GM23338 (cell line): ENCODE results near the gene CACNA2D3. TPM values are rescaled to one million over a fixed set of nuclear protein-coding genes. Genes with fewer than 3 reads are reported as not detected.

Experiments used
- ATAC-seq: fragments of 200-7000 bp; cut with Tn5 transposase; 3 replicates; pipeline ENCODE4 v1.9.1; 2020
- DNase-seq: peaks from one replicate; pipeline ENCODE4 v3.0.0-alpha.2; 2015; ENCODE audit warnings: low spot score
- H2AFZ ChIP-seq: fragments of 200-600 bp; sonication (generic); 2 replicates; pipeline ENCODE4 v1.8.0; 2016; ENCODE audit warnings: antibody characterized with exemption, mild to moderate bottlenecking, moderate library complexity
- H3F3A ChIP-seq: fragments of 200-600 bp; sonication (generic); replicated peaks from 2 replicates; pipeline ENCODE4 v1.8.0; 2017; ENCODE audit warnings: antibody characterized with exemption, mixed run types, low read depth
- H3K27ac ChIP-seq: fragments of 200-600 bp; sonication (generic); 2 replicates; pipeline ENCODE4 v1.6.1; 2016; ENCODE audit warnings: low read depth
- H3K27me3 ChIP-seq: fragments of 200-600 bp; sonication (generic); 2 replicates; pipeline ENCODE4 v1.8.0; 2016; ENCODE audit warnings: mild to moderate bottlenecking, mixed run types, moderate library complexity; ENCODE audit not compliant: insufficient read depth
- H3K36me3 ChIP-seq: fragments of 200-600 bp; sonication (generic); 2 replicates; pipeline ENCODE4 v1.8.0; 2016; ENCODE audit warnings: mild to moderate bottlenecking; ENCODE audit not compliant: insufficient read depth
- H3K4me1 ChIP-seq: fragments of 200-600 bp; sonication (generic); 2 replicates; pipeline ENCODE4 v1.8.0; 2016; ENCODE audit warnings: mild to moderate bottlenecking, moderate library complexity; ENCODE audit not compliant: insufficient read depth
- H3K4me2 ChIP-seq: fragments of 200-600 bp; sonication (generic); 2 replicates; pipeline ENCODE4 v1.7.1; 2017; ENCODE audit warnings: mixed run types
- H3K4me3 ChIP-seq: fragments of 200-600 bp; sonication (generic); 2 replicates; pipeline ENCODE4 v1.6.1; 2016; ENCODE audit warnings: mixed run types
- H3K79me2 ChIP-seq: fragments of 200-600 bp; sonication (generic); replicated peaks from 2 replicates; pipeline ENCODE4 v1.8.0; 2017; ENCODE audit warnings: mild to moderate bottlenecking; ENCODE audit not compliant: insufficient read depth
- H3K9me2 ChIP-seq: fragments of 200-600 bp; sonication (generic); 2 replicates; pipeline ENCODE4 v1.8.0; 2017; ENCODE audit not compliant: insufficient read depth
- H4K20me1 ChIP-seq: fragments of 200-600 bp; sonication (generic); replicated peaks from 2 replicates; pipeline ENCODE4 v1.8.0; 2017; ENCODE audit warnings: mild to moderate bottlenecking; ENCODE audit not compliant: insufficient read depth
- H3K27ac Mint-ChIP-seq: 2 replicates; pipeline ENCODE4 v1.8.0; 2020; ENCODE audit warnings: inconsistent platforms, mild to moderate bottlenecking, moderate library complexity, mixed read lengths
- H3K27me3 Mint-ChIP-seq: 3 replicates; pipeline ENCODE4 v1.8.0; 2022; ENCODE audit warnings: low read depth, mild to moderate bottlenecking, moderate library complexity, mixed read lengths, inconsistent platforms; ENCODE audit not compliant: insufficient read depth, poor library complexity
- H3K36me3 Mint-ChIP-seq: 3 replicates; pipeline ENCODE4 v1.8.0; 2021; ENCODE audit warnings: low read depth, mild to moderate bottlenecking, inconsistent platforms, moderate library complexity, mixed read lengths
- H3K4me1 Mint-ChIP-seq: 3 replicates; pipeline ENCODE4 v1.8.0; 2020; ENCODE audit warnings: mild to moderate bottlenecking, inconsistent platforms, mixed read lengths
- H3K4me3 Mint-ChIP-seq: 3 replicates; pipeline ENCODE4 v1.8.0; 2021; ENCODE audit warnings: moderate library complexity, mild to moderate bottlenecking, inconsistent platforms, mixed read lengths
- H3K9me3 Mint-ChIP-seq: 3 replicates; pipeline ENCODE4 v1.8.0; 2020; ENCODE audit warnings: moderate library complexity, mild to moderate bottlenecking, inconsistent platforms, mixed read lengths
- CREB1 ChIP-seq: fragments of 250-450 bp; sonication (Bioruptor Pico); IDR thresholded peaks from 2 replicates; pipeline ENCODE4 v1.5.0; 2020; ENCODE audit warnings: low read depth, mild to moderate bottlenecking, moderate library complexity
- EZH2 ChIP-seq: fragments of 200-600 bp; sonication (generic); IDR thresholded peaks from one replicate; pipeline ENCODE4 v1.8.0; 2017; ENCODE audit warnings: antibody characterized with exemption, mild to moderate bottlenecking, low read depth; ENCODE audit not compliant: unreplicated experiment
- EZH2phosphoT487 ChIP-seq: fragments of 200-600 bp; sonication (generic); IDR thresholded peaks from one replicate; pipeline ENCODE4 v1.8.1; 2018; ENCODE audit warnings: antibody characterized with exemption; ENCODE audit not compliant: unreplicated experiment
- JUNB ChIP-seq: IDR thresholded peaks from one replicate; pipeline ENCODE4 v1.6.1; 2016; ENCODE audit warnings: antibody characterized with exemption; ENCODE audit not compliant: unreplicated experiment
- POLR2AphosphoS5 ChIP-seq: IDR thresholded peaks from 2 replicates; pipeline ENCODE4 v1.6.1; 2016; ENCODE audit warnings: antibody characterized with exemption, low read depth
- REST ChIP-seq: IDR thresholded peaks from one replicate; pipeline ENCODE4 v1.6.1; 2018; ENCODE audit warnings: antibody characterized with exemption; ENCODE audit not compliant: unreplicated experiment
- STAT1 ChIP-seq: IDR thresholded peaks from one replicate; pipeline ENCODE4 v1.6.1; 2016; ENCODE audit warnings: antibody characterized with exemption; ENCODE audit not compliant: unreplicated experiment
- ZNF114 ChIP-seq: fragments of 250-450 bp; sonication (Bioruptor Pico); IDR thresholded peaks from 2 replicates; pipeline ENCODE4 v1.5.0; 2020; ENCODE audit warnings: mild to moderate bottlenecking, moderate library complexity
- ZNF331 ChIP-seq: fragments of 250-450 bp; sonication (Bioruptor Pico); IDR thresholded peaks from 2 replicates; pipeline ENCODE4 v1.5.0; 2020; ENCODE audit warnings: low read depth, mild to moderate bottlenecking, moderate library complexity
- polyA plus RNA-seq: library from polyadenylated mRNA; unstranded; fragments of >200 nt; fragmentation: Nextera tagmentation; extraction: Ambion mirVana; gene quantifications from 2 replicates; pipeline ENCODE4 v1.2.1, GENCODE V29; 2016
- total RNA-seq: library from RNA; depleted of rRNA; stranded (reverse); fragments of >200 nt; shearing (Covaris generic); gene quantifications from 2 replicates; pipeline ENCODE4 v1.2.3, GENCODE V29; 2014
- TF ChIP-seq, protein P1 (sequence below): fragments of 250-450 bp; sonication (Bioruptor Pico); IDR thresholded peaks from 2 replicates; pipeline ENCODE4 v1.5.0; 2020; ENCODE audit warnings: mild to moderate bottlenecking, moderate library complexity
- TF ChIP-seq, protein P2 (sequence below): IDR thresholded peaks from 2 replicates; pipeline ENCODE4 v1.6.1; 2016; ENCODE audit warnings: antibody characterized with exemption

Gene CACNA2D3
- total and polyA plus RNA-seq, 2 experiments from 2014 or later = 2.2 to 2.3 TPM

DNA sequence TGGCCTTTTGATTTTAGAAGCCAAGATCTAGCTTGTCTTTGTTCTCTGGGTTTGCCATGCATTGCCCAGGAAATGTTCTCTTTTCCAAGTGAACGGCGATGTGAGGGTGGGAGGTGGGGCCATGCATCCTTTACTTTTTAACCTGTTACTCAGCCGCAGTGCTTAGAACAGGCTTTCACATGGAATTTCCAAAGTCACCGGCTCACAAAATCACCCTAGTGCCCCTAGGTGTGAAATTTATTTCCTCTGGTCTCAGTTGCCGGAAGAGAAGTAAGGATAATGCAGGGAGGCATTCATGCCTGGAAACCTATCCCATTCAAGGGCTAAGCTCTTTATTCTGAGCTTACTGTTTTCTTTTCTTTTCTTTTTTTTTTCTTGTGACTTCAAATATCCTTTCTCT is 93.2 kb downstream of the CACNA2D3 start (continued):
- TF ChIP-seq REST (no peak), JUNB (no peak)

DNA sequence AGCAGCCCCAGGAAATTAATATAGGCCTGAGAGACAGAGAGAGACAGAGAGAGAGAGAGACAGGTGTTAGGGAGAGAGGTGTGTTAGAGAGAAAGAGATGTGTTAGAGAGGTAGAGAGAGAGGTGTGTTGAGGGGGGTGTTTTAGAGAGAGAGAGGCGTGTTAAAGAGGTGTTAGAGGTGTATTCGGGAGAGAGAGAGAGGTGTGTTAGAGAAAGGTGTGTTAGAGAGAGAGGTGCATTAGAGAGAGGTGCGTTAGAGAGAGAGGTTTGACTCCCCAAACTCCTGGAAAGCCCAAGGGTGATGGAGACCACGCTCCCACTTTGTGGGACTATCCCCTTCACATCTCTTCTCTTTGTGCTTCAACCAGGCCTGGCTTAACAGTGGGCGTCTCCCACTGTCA is 95.5 kb downstream of the CACNA2D3 start:
- no peak overlapping the region for H3K4me3 Mint-ChIP-seq
- Histone ChIP-seq H3K79me2 (no peaks in the 10 kb centered on the region), H3K9me2 (0 out of 2 replicates have a peak, but pooled peaks cover 6% of the 10 kb centered on the region), H2AFZ (no peak overlapping the region), H3F3A (no peaks in the 10 kb centered on the region), H3K4me3 (no peak overlapping the region), H4K20me1 (no peaks in the 10 kb centered on the region), H3K36me3 (no peaks in the 10 kb centered on the region), H3K27ac (no peak overlapping the region), H3K27me3 (no peaks in the 10 kb centered on the region), H3K4me2 (no peak overlapping the region), H3K4me1 (no peaks in the 10 kb centered on the region)
- no peaks in the 10 kb centered on the region for H3K36me3 Mint-ChIP-seq
- no peak for ATAC-seq
- no peak for DNase-seq
- H3K4me1 Mint-ChIP-seq = peaks cover 4% of the 10 kb centered on the region; the same call in 2 of the 3 replicates
- H3K9me3 Mint-ChIP-seq = no peaks in the 10 kb centered on the region
- no peak overlapping the region for H3K27ac Mint-ChIP-seq
- H3K27me3 Mint-ChIP-seq = no peaks in the 10 kb centered on the region
- TF ChIP-seq CREB1 (CRISPR knock-in tag) = no peak
- no peak for TF ChIP-seq REST
- TF ChIP-seq ZNF114 (CRISPR knock-in tag) = no peak
- TF ChIP-seq ZNF331 (CRISPR knock-in tag) = no peak
- no peak for TF ChIP-seq EZH2
- TF ChIP-seq POLR2AphosphoS5 = no peak
- TF ChIP-seq, protein P1, sequence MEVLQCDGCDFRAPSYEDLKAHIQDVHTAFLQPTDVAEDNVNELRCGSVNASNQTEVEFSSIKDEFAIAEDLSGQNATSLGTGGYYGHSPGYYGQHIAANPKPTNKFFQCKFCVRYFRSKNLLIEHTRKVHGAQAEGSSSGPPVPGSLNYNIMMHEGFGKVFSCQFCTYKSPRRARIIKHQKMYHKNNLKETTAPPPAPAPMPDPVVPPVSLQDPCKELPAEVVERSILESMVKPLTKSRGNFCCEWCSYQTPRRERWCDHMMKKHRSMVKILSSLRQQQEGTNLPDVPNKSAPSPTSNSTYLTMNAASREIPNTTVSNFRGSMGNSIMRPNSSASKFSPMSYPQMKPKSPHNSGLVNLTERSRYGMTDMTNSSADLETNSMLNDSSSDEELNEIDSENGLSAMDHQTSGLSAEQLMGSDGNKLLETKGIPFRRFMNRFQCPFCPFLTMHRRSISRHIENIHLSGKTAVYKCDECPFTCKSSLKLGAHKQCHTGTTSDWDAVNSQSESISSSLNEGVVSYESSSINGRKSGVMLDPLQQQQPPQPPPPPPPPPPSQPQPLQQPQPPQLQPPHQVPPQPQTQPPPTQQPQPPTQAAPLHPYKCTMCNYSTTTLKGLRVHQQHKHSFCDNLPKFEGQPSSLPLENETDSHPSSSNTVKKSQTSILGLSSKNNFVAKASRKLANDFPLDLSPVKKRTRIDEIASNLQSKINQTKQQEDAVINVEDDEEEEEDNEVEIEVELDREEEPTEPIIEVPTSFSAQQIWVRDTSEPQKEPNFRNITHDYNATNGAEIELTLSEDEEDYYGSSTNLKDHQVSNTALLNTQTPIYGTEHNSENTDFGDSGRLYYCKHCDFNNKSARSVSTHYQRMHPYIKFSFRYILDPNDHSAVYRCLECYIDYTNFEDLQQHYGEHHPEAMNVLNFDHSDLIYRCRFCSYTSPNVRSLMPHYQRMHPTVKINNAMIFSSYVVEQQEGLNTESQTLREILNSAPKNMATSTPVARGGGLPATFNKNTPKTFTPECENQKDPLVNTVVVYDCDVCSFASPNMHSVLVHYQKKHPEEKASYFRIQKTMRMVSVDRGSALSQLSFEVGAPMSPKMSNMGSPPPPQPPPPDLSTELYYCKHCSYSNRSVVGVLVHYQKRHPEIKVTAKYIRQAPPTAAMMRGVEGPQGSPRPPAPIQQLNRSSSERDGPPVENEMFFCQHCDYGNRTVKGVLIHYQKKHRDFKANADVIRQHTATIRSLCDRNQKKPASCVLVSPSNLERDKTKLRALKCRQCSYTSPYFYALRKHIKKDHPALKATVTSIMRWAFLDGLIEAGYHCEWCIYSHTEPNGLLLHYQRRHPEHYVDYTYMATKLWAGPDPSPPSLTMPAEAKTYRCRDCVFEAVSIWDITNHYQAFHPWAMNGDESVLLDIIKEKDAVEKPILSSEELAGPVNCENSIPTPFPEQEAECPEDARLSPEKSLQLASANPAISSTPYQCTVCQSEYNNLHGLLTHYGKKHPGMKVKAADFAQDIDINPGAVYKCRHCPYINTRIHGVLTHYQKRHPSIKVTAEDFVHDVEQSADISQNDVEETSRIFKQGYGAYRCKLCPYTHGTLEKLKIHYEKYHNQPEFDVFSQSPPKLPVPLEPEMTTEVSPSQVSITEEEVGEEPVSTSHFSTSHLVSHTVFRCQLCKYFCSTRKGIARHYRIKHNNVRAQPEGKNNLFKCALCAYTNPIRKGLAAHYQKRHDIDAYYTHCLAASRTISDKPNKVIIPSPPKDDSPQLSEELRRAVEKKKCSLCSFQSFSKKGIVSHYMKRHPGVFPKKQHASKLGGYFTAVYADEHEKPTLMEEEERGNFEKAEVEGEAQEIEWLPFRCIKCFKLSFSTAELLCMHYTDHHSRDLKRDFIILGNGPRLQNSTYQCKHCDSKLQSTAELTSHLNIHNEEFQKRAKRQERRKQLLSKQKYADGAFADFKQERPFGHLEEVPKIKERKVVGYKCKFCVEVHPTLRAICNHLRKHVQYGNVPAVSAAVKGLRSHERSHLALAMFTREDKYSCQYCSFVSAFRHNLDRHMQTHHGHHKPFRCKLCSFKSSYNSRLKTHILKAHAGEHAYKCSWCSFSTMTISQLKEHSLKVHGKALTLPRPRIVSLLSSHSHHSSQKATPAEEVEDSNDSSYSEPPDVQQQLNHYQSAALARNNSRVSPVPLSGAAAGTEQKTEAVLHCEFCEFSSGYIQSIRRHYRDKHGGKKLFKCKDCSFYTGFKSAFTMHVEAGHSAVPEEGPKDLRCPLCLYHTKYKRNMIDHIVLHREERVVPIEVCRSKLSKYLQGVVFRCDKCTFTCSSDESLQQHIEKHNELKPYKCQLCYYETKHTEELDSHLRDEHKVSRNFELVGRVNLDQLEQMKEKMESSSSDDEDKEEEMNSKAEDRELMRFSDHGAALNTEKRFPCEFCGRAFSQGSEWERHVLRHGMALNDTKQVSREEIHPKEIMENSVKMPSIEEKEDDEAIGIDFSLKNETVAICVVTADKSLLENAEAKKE (CRISPR knock-in tag) = no peak
- no peak for TF ChIP-seq STAT1
- TF ChIP-seq EZH2phosphoT487 = no peak
- TF ChIP-seq, protein P2, sequence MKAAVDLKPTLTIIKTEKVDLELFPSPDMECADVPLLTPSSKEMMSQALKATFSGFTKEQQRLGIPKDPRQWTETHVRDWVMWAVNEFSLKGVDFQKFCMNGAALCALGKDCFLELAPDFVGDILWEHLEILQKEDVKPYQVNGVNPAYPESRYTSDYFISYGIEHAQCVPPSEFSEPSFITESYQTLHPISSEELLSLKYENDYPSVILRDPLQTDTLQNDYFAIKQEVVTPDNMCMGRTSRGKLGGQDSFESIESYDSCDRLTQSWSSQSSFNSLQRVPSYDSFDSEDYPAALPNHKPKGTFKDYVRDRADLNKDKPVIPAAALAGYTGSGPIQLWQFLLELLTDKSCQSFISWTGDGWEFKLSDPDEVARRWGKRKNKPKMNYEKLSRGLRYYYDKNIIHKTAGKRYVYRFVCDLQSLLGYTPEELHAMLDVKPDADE = no peak
